Superior temporal gyrus (tissue), 1 donor: ENCODE data around the gene ZNF135.

ENCODE experiments used
- DNase-seq: peaks from one replicate; pipeline ENCODE4 v3.0.0-alpha.2; 2016; ENCODE audit errors: extremely low spot score

Gene ZNF135

DNA sequence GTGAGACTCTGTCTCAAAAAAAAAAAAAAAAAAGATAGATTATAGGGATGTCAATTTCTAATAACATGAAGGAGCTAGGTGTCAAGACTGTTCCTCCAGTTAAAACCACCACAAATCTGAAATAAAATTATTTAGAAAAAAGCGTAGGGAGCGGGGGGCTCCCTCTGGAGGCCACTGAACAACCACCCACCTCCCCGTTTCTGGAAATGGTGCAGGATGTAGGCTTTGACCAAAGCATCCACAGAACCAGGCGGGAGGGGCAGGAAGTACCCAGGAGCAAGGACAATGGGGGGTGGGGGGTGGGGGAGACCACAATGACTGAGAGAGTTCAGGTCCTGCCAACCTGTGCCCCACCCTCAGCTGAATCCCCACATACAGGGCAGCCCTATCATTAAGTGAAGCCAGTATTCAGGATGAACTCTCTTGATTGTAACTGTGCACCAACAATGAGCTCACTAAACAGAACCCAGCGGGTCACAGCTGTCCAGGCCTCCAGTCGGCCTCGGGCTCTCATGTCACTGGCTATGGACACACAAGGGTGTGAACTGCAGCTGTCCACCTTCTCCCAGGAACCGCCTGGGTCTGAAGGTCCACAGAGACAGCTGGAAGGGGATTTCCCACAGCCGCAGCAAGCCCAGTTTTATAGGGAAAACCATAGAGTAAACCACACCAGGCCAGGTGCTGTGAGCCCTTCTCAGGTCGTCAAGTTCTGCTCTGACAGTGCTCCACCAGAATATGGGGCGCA is 32.3 kb downstream of the ZNF135 start:
- DNase-seq = no peak

DNA sequence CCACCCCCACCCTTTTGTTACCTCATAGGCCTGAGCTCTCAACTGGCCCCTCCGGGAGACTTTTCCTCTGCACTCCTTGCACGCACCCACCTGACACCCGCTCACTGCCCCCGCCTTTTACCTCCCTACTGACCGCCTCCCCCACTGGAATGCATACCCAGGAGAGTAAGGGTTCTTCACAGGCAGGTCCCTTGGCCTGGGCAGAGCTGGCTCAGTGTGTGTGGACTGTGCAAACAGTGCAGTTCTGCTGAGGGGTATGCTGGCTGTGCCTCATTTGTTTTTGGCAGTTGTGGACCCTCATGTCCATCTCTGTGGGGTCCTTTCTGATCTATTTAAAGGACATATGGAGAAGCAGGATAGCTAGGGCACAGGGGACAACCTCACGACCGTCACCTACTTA is 34.0 kb downstream of the ZNF135 start:
- no peak for DNase-seq

DNA sequence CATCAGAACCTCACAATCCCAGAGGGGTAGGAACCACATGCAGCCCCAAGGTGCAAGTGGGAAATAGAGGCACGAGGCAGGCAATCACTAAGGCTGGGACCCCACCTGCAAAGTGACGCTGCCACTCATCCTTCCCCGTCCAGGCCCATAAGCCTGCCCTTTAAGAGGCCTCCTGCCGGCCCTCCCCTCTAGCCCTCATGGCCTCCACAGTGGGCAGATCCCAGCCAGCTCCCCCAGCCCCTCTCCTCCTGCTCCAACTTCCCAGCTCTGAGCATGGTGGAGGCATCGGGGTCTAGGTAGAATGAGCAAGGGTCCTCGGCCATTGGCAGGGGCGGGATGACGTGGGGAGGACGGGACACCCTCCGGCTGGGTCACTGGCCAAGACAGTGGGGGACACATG is 36.2 kb downstream of the ZNF135 start:
- DNase-seq = no peak

DNA sequence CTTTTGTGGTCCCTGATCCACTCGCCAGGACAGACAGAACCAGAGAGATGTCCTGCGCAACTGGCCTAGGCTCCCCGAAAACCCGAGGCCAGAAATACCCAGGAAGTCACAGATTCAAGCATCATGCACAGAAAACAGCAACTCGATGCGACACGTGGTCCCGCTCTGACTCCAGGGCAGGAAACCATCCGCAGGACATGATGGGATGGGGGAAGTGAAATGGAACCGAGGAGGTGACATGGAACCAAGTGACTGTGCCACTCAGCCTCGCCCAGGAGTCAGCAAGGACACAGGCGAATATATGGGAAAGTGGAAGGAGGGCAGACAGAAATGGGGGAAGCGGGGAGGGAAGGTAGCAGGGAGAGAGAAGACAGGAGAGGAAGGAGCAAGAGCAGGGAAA is 37.8 kb downstream of the ZNF135 start:
- DNase-seq = no peak

DNA sequence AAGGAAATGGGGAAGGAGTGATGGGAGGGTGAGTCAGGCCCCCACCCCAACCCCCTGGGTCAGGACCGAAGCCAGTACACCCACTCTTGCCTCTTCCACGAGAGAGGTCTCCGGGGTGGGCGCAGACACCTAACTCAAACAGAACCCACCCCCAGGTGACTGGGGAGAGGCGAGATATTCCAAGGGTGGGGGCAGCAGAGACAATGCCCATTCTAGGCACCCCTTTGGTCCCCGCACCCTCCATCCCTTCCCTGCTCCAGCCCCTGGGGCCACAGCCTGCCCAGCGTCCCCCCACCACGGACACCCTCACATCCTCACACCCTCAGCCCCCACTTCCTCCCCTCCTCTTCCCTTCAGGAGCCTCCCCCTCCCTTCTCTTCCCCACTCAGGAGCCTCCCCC is 38.3 kb downstream of the ZNF135 start:
- no peak for DNase-seq

DNA sequence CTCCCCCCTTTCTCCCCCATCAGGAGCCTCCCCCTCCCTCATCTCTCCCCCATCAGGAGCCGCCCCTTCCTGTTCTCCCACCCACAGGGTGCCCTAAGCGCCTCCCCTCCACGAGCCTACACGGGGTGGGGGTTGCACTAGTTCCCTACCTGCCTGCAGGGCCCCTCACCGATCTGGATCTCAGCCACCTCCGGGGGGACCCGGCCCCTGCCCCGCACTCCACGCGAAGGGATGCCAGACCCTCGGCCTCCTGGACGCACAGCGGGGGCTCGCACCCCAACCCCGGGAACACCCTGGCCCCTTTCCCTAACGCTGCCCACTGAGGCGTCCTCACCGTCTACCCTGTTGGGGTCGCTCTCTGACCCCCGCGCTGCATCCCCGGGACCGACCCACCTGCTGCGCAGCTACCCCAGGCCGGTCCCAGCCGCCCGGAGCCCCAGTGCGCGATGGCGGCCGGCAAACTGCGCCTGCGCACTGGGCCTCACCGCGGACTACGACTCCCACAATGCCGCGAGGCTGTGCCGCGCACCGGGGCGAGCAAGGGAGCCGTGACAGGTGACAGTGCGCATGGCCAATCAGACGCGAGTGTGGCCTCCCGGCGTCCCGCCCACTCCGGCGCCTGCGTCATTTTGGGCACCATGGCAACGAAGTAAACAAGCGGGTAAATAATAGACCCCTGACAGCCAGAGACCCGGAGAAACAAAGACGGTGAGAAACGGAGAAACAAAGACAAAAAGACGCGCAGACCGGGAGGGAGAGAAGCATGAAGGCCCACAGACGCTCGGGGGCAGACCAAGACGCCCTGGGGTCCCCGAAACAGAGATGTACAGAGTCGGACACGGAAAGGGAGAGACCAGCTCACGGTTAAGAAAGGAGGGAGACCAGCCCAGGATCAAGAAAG is 38.9 kb downstream of the ZNF135 start, which contains the start of gene ZSCAN18:
ZSCAN18 (minus strand) TSS at position 451 of the 901 bp plus-strand sequence. CDS start 7,964 bp downstream, outside the sequence.
- DNase-seq = peak; percentile 99

DNA sequence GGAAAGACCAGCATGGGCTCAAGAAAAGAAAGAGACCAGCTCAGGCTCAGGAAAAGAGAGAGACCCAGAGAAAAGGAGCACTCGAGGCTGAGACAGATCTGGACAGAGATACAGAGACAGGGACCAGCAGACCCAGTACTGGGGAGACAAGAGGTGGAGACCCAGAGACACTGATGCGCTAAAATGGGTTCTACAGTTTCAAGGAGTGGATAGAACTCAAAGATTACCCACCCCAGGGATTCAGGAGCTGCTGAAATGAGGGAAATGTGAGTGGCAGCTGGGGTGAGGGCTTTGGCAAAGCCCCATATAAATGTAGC is 39.6 kb downstream of the ZNF135 start:
- DNase-seq = no peak

DNA sequence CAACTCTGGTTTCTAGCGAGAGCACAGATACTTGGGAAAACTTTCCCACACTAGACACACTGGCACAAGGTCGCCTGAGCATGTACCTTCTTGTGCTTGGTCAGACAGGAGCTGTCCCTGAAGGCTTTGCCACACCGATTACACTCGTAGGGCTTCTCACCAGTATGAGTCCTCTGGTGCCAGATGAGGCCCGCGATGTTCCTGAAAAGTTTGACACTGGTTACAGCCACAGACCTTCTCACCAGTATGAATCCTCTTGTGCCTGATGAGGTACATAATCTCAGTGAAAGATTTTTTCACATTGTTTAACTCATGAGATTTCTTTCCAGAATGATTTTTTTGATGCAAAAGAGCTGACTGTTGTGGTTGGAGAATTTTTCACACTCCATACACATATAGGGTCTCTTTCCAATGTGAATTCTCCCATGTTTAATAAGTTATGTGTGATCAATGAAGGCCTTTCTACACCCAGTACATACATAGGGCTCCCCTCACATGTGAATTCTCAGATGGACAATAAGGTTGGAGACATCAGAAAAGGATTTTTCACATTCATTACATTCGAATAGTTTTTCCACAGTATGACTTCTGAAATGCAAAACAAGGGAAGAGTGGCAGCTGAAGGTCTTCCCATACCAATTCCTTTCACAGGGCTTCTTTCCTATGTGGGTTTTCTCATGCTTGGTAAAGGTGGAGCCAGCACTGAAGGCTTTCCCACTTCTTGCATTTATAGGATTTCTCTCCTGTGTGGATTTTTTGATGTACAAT is 48.9 kb downstream of the ZNF135 start:
- no peak for DNase-seq

DNA sequence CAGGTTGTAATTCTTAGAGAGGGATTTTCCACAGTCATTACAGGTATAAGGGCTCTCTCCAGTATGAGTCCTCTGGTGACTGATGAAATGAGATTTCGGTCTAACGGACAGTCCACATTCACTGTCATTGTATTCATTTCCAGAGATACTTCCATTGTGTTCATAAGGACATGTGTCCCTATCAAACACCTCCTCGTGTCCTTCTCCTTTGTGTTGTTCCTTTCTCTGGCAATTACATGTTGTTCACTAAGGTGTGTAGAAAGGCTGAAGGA is 49.4 kb downstream of the ZNF135 start:
- DNase-seq = no peak

DNA sequence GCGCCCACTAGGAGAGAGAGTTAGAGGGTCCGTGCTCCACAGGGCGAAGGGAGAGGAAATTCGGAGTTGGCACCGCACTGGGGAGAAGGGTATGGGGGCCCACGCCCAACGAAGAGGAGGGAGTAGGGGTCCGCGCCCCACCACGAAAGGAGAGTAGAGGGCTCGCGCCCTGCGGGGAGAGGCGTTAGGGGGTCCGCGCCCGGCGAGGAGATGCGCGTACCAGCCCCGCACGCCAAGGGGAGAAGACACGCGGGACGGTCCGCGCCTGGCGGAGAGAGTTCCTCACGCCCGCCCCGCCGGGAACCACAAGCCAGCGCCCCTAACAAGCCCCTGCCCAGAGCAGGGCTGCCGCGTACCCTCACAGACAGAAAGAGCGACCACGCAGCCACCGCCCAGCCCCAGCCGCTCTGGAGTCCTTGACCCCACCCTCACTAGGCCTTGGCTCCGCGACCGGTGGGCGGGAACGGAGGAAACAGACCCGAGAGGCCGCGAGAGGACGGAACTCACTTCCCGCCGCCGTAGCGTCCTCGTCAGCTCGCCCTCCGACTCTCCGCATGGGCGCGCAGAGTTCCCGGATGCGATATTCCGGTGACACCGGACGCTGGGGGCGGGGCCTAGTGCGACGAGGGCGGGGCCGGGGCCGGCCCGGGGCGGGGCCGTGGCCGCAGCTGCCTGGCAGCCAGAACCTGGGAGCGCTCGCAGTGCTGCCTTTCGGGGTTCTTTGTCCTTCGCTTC is 58.9 kb downstream of the ZNF135 start:
- no peak for DNase-seq

DNA sequence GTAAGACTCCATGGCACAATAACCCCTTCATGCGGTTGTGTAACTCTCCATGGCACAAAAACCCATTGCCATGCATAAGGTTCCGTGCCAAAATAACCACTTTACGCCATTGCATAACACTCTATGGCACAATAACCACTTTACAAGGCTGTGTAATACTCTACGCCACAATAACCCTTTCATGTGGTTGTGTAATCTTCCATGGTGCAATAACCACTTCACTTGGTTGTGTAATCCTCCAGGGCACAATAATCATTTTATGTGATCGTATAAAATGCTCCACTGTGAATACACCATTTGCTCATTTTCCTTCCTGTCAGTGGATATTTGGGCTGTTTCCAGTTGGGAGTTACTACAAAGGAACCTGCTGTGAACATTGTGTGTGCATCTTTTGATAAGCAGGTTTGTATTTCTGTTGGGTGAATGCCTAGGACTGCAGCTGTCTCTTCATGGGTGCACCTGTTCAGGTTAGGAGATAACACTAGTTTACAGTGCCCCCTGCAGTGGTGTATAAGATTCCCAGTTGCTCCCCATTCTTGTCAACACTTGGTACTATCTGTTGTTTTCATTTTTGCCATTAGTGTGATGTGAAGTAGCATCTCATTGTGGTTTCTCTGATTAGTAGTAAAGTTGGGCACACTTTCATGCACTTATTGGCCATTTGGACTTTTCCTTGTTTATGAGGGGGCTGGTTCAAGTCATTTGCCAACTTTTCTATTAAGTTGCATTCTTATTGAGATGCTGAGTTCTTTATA is 60.1 kb downstream of the ZNF135 start:
- DNase-seq = no peak
